Keratinocyte (primary cell): ENCODE measurements around the gene ATG2B. TPM values are rescaled to one million over a fixed set of nuclear protein-coding genes. Genes with fewer than 3 reads are reported as not detected.

Experiments used
- DNase-seq: peaks from one replicate; pipeline ENCODE4 v3.0.0-alpha.2; 2011; ENCODE audit warnings: low read depth, missing footprints, low spot score
- FAIRE-seq: peaks from 2 replicates; lab custom pipeline; 2011; peaks lifted over from hg19 to GRCh38; lab: Jason Lieb, UNC
- H2AFZ ChIP-seq: 2 replicates; pipeline ENCODE4 v1.6.0; 2012; ENCODE audit warnings: low read length, control low read depth, inconsistent platforms; ENCODE audit not compliant: control insufficient read depth
- H3K27ac ChIP-seq: 2 replicates; pipeline ENCODE4 v1.5.1; 2011; ENCODE audit warnings: low read length; ENCODE audit not compliant: control insufficient read depth, insufficient read depth
- H3K27me3 ChIP-seq: 3 replicates; pipeline ENCODE4 v1.6.0; 2011; ENCODE audit warnings: low read length; ENCODE audit not compliant: control insufficient read depth, insufficient read depth; ENCODE audit errors: extremely low read depth
- H3K36me3 ChIP-seq, 2 experiments: 2 replicates in 1 of 2; 3 replicates in 1 of 2; pipeline ENCODE4 v1.5.1; 2011; ENCODE audit warnings: low read length in 2 of 2, mild to moderate bottlenecking in 1 of 2; ENCODE audit not compliant: control insufficient read depth in 2 of 2, insufficient read depth in 2 of 2; ENCODE audit errors: extremely low read depth in 1 of 2
- H3K4me1 ChIP-seq: 3 replicates; pipeline ENCODE4 v1.5.1; 2011; ENCODE audit warnings: low read length; ENCODE audit not compliant: control insufficient read depth, insufficient read depth; ENCODE audit errors: extremely low read depth
- H3K4me2 ChIP-seq: 3 replicates; pipeline ENCODE4 v1.6.0; 2011; ENCODE audit warnings: low read depth, low read length; ENCODE audit not compliant: control insufficient read depth, insufficient read depth; ENCODE audit errors: extremely low read depth
- H3K4me3 ChIP-seq, 3 experiments: fragments of 200-600 bp in 1 of 3; sonication (generic) in 1 of 3; 2 replicates in 2 of 3; 3 replicates in 1 of 3; pipeline ENCODE4 v1.5.1; 2011 to 2016; ENCODE audit warnings: low read length in 3 of 3, mild to moderate bottlenecking in 3 of 3, control low read depth in 2 of 3, inconsistent platforms in 1 of 3, low read depth in 1 of 3, mixed read lengths in 1 of 3, mixed run types in 1 of 3, moderate library complexity in 1 of 3; ENCODE audit not compliant: control insufficient read depth in 2 of 3, insufficient read depth in 2 of 3; ENCODE audit errors: extremely low read depth in 1 of 3
- H3K79me2 ChIP-seq: 2 replicates; pipeline ENCODE4 v1.6.0; 2012; ENCODE audit warnings: low read length; ENCODE audit not compliant: control insufficient read depth, insufficient read depth
- H3K9ac ChIP-seq: 3 replicates; pipeline ENCODE4 v1.6.0; 2011; ENCODE audit warnings: low read length; ENCODE audit not compliant: control insufficient read depth, insufficient read depth; ENCODE audit errors: extremely low read depth
- H3K9me1 ChIP-seq: 3 replicates; pipeline ENCODE4 v1.6.0; 2011; ENCODE audit warnings: low read length; ENCODE audit not compliant: control insufficient read depth, insufficient read depth; ENCODE audit errors: extremely low read depth
- H3K9me3 ChIP-seq: 2 replicates; pipeline ENCODE4 v1.5.1; 2012; ENCODE audit warnings: low read depth, low read length; ENCODE audit not compliant: control insufficient read depth
- H4K20me1 ChIP-seq: 3 replicates; pipeline ENCODE4 v1.6.0; 2011; ENCODE audit warnings: low read length; ENCODE audit not compliant: control insufficient read depth, insufficient read depth; ENCODE audit errors: extremely low read depth
- CTCF ChIP-seq, 3 experiments: IDR thresholded peaks in 1 of 3; conservative IDR thresholded peaks in 1 of 3; optimal IDR thresholded peaks in 1 of 3; 2 replicates in 2 of 3; 3 replicates in 1 of 3; pipeline versions ENCODE3 to v1.5.1; 2011; ENCODE audit warnings: low read length in 3 of 3, mild to moderate bottlenecking in 3 of 3, moderate library complexity in 2 of 3, control low read depth in 1 of 3, inconsistent platforms in 1 of 3; ENCODE audit not compliant: insufficient read depth in 2 of 3; ENCODE audit errors: extremely low read depth in 1 of 3
- EZH2 ChIP-seq: IDR thresholded peaks from one replicate; pipeline ENCODE4 v1.6.1; 2012; ENCODE audit warnings: inconsistent platforms, mild to moderate bottlenecking, low read length, moderate library complexity
- dilution Hi-C: fragments of 300-500 bp; cut with MboI; formaldehyde crosslinking; loops from one replicate; pipeline ENCODE4 v1.7.0; 2020; ENCODE audit warnings: low sequenced_read_pairs; ENCODE audit not compliant: extremely low pct_ligation_motif_present
- polyA plus RNA-seq, 5 experiments: library from polyadenylated mRNA; depleted of rRNA in 3 of 5; stranded (reverse) in 3 of 5; stranded (forward) in 1 of 5; unstranded in 1 of 5; fragments of >200 nt; gene quantifications; 1 replicate in 1 of 5; 2 replicates in 3 of 5; 3 replicates in 1 of 5; pipeline versions ENCODE4 v1.2.1 to v1.2.3, GENCODE V29; 2011 to 2012; ENCODE audit warnings: missing spikeins in 2 of 5, low read depth in 1 of 5, low replicate concordance in 1 of 5

The ATG2B gene
- polyA plus RNA-seq, 1 donor (not counting 4 experiments of a cell fraction or from before 2014, with no cell fraction given) = 11.4 TPM

- Histone ChIP-seq H3K4me3 (no peak overlapping the region), H3K36me3 (peaks cover 0 to 6% of the 10 kb centered on the region in 2 experiments), H3K9ac (no peak overlapping the region), H3K4me1 (no peaks in the 10 kb centered on the region), H3K9me1 (no peaks in the 10 kb centered on the region), H3K27me3 (no peaks in the 10 kb centered on the region), H3K4me2 (no peak overlapping the region), H4K20me1 (no peaks in the 10 kb centered on the region), H3K9me3 (no peaks in the 10 kb centered on the region), H2AFZ (no peak overlapping the region), H3K27ac (no peak overlapping the region), H3K79me2 (no peaks in the 10 kb centered on the region)
- DNase-seq (no peak), FAIRE-seq (no peak)
- TF ChIP-seq CTCF (optimal IDR thresholded peaks at IDR 0.05 in 1 of 3, IDR thresholded peaks at IDR 0.05 in 1 of 3, conservative IDR thresholded peaks at IDR 0.05 in 1 of 3; ENCODE audit: extremely low read depth in 1 of 3, insufficient read depth in 2 of 3, low read length in 3 of 3) (no peak), EZH2 (no peak)
- dilution Hi-C loops = no loop called here
Observed at GRCh38 chr14:96309896-96310330, 53.2 kb downstream of the ATG2B start.

- FAIRE-seq (peak; percentile 20), DNase-seq (no peak)
- Histone ChIP-seq H4K20me1 (no peaks in the 10 kb centered on the region), H3K4me2 (no peak overlapping the region), H3K9me1 (no peaks in the 10 kb centered on the region), H3K9ac (no peak overlapping the region), H2AFZ (no peak overlapping the region), H3K4me1 (no peaks in the 10 kb centered on the region), H3K9me3 (no peaks in the 10 kb centered on the region), H3K4me3 (no peak overlapping the region), H3K27me3 (no peaks in the 10 kb centered on the region), H3K27ac (no peak overlapping the region), H3K79me2 (no peaks in the 10 kb centered on the region), H3K36me3 (peaks cover 0 to 6% of the 10 kb centered on the region in 2 experiments)
- dilution Hi-C loops = no loop called here
- no peak for TF ChIP-seq EZH2
- TF ChIP-seq CTCF (optimal IDR thresholded peaks at IDR 0.05 in 1 of 3, IDR thresholded peaks at IDR 0.05 in 1 of 3, conservative IDR thresholded peaks at IDR 0.05 in 1 of 3; ENCODE audit: extremely low read depth in 1 of 3, insufficient read depth in 2 of 3, low read length in 3 of 3) = no peak
Observed at GRCh38 chr14:96309133-96309895, 53.8 kb downstream of the ATG2B start.
